Astrocyte (in vitro differentiated cells and primary cell): Measurements from ENCODE around the gene BHLHE23. TPM values are rescaled to one million over a fixed set of nuclear protein-coding genes. Genes with fewer than 3 reads are reported as not detected.

Experiments used
- DNase-seq: peaks from one replicate; pipeline ENCODE4 v3.0.0-alpha.2; 2010; ENCODE audit warnings: low read depth
- FAIRE-seq: peaks from 2 replicates; lab custom pipeline; 2011; peaks lifted over from hg19 to GRCh38; lab: Jason Lieb, UNC
- H2AFZ ChIP-seq: 2 replicates; pipeline ENCODE4 v1.6.0; 2012; ENCODE audit warnings: low read depth, low read length, inconsistent platforms
- H3K27ac ChIP-seq: 2 replicates; pipeline ENCODE4 v1.5.1; 2011; ENCODE audit warnings: low read depth, low read length, inconsistent platforms
- H3K27me3 ChIP-seq: 2 replicates; pipeline ENCODE4 v1.6.0; 2011; ENCODE audit warnings: low read length, inconsistent platforms; ENCODE audit not compliant: insufficient read depth
- H3K36me3 ChIP-seq: 2 replicates; pipeline ENCODE4 v1.5.1; 2011; ENCODE audit warnings: low read length, inconsistent platforms; ENCODE audit not compliant: insufficient read depth
- H3K4me1 ChIP-seq: 2 replicates; pipeline ENCODE4 v1.5.1; 2011; ENCODE audit warnings: low read length, inconsistent platforms; ENCODE audit not compliant: insufficient read depth
- H3K4me2 ChIP-seq: 2 replicates; pipeline ENCODE4 v1.6.0; 2012; ENCODE audit warnings: low read length, inconsistent platforms
- H3K4me3 ChIP-seq: 2 replicates; pipeline ENCODE4 v1.5.1; 2011; ENCODE audit warnings: low read depth, mild to moderate bottlenecking, low read length, inconsistent platforms; ENCODE audit not compliant: insufficient read depth
- H3K79me2 ChIP-seq: 2 replicates; pipeline ENCODE4 v1.6.0; 2012; ENCODE audit warnings: mild to moderate bottlenecking, low read length, inconsistent platforms; ENCODE audit not compliant: insufficient read depth
- H3K9ac ChIP-seq: 2 replicates; pipeline ENCODE4 v1.6.0; 2012; ENCODE audit warnings: mild to moderate bottlenecking, low read length, inconsistent platforms
- H3K9me3 ChIP-seq: 2 replicates; pipeline ENCODE4 v1.5.1; 2012; ENCODE audit warnings: low read depth, mild to moderate bottlenecking, low read length, inconsistent platforms; ENCODE audit not compliant: insufficient read depth
- H4K20me1 ChIP-seq: 2 replicates; pipeline ENCODE4 v1.6.0; 2012; ENCODE audit warnings: low read length, inconsistent platforms; ENCODE audit not compliant: insufficient read depth
- H3K27ac Mint-ChIP-seq: one replicate; pipeline ENCODE4 v1.8.0; 2021; ENCODE audit warnings: mild to moderate bottlenecking, mixed read lengths; ENCODE audit not compliant: unreplicated experiment
- H3K27me3 Mint-ChIP-seq: one replicate; pipeline ENCODE4 v1.8.0; 2021; ENCODE audit warnings: low read depth, mixed read lengths; ENCODE audit not compliant: unreplicated experiment
- H3K36me3 Mint-ChIP-seq: one replicate; pipeline ENCODE4 v1.8.0; 2021; ENCODE audit warnings: low read depth, mixed read lengths; ENCODE audit not compliant: unreplicated experiment
- H3K4me1 Mint-ChIP-seq: one replicate; pipeline ENCODE4 v1.8.0; 2021; ENCODE audit warnings: low read depth, mixed read lengths; ENCODE audit not compliant: unreplicated experiment
- H3K4me3 Mint-ChIP-seq: one replicate; pipeline ENCODE4 v1.8.0; 2021; ENCODE audit warnings: mild to moderate bottlenecking, moderate library complexity, mixed read lengths; ENCODE audit not compliant: unreplicated experiment
- H3K9me3 Mint-ChIP-seq: one replicate; pipeline ENCODE4 v1.8.0; 2021; ENCODE audit warnings: mild to moderate bottlenecking, mixed read lengths; ENCODE audit not compliant: unreplicated experiment
- CTCF ChIP-seq: IDR thresholded peaks from 2 replicates; pipeline ENCODE4 v1.5.1; 2011; ENCODE audit warnings: low read depth, mild to moderate bottlenecking, inconsistent platforms, low read length, moderate library complexity; ENCODE audit not compliant: insufficient read depth
- EZH2 ChIP-seq: IDR thresholded peaks from 2 replicates; pipeline ENCODE4 v1.6.1; 2012; ENCODE audit warnings: mild to moderate bottlenecking, low read length, inconsistent platforms; ENCODE audit not compliant: insufficient read depth
- total RNA-seq: library from RNA; stranded (reverse); gene quantifications from 2 replicates; pipeline ENCODE4 v1.2.1, GENCODE V29; 2021

BHLHE23 gene
- total RNA-seq, 1 donor from 2014 or later: not detected

GRCh38 chr20:62999580-62999979 is 7.2 kb downstream of the BHLHE23 start:
- no peak for TF ChIP-seq CTCF
- TF ChIP-seq EZH2: no peak
- Mint-ChIP-seq H3K4me3 (no peak overlapping the region), H3K27ac (no peak overlapping the region), H3K9me3 (peaks cover 8% of the 10 kb centered on the region), H3K36me3 (peaks cover 3% of the 10 kb centered on the region), H3K4me1 (no peaks in the 10 kb centered on the region), H3K27me3 (peaks cover 93% of the 10 kb centered on the region)
- H2AFZ ChIP-seq: no peak overlapping the region
- no peak for DNase-seq
- H4K20me1 ChIP-seq: peaks cover 2% of the 10 kb centered on the region
- H3K4me2 ChIP-seq: no peak overlapping the region
- no peaks in the 10 kb centered on the region for H3K36me3 ChIP-seq
- H3K4me1 ChIP-seq: no peaks in the 10 kb centered on the region
- H3K9ac ChIP-seq: no peak overlapping the region
- no peak overlapping the region for H3K27ac ChIP-seq
- H3K27me3 ChIP-seq: peaks cover 58% of the 10 kb centered on the region
- FAIRE-seq: no peak
- no peaks in the 10 kb centered on the region for H3K9me3 ChIP-seq
- H3K4me3 ChIP-seq: no peak overlapping the region
- no peaks in the 10 kb centered on the region for H3K79me2 ChIP-seq

- Histone ChIP-seq H3K4me3 (no peak overlapping the region), H4K20me1 (no peaks in the 10 kb centered on the region), H3K9me3 (no peaks in the 10 kb centered on the region), H3K4me1 (no peaks in the 10 kb centered on the region), H3K4me2 (no peak overlapping the region), H2AFZ (no peak overlapping the region), H3K27ac (no peak overlapping the region), H3K9ac (no peak overlapping the region), H3K36me3 (no peaks in the 10 kb centered on the region), H3K79me2 (no peaks in the 10 kb centered on the region), H3K27me3 (peaks cover 52% of the 10 kb centered on the region)
- Mint-ChIP-seq H3K27ac (no peak overlapping the region), H3K4me1 (no peaks in the 10 kb centered on the region), H3K9me3 (peaks cover 5% of the 10 kb centered on the region), H3K4me3 (no peak overlapping the region), H3K36me3 (peaks cover 3% of the 10 kb centered on the region), H3K27me3 (peaks cover 89% of the 10 kb centered on the region)
- DNase-seq (no peak), FAIRE-seq (no peak)
- TF ChIP-seq CTCF (no peak), EZH2 (no peak)
Observed at GRCh38 chr20:62998449-62998848, 8.3 kb downstream of the BHLHE23 start.

GRCh38 chr20:62997417-62998035 is 9.2 kb downstream of the BHLHE23 start:
- TF ChIP-seq CTCF (no peak), EZH2 (no peak)
- Histone ChIP-seq H3K27me3 (peaks cover 44% of the 10 kb centered on the region), H3K27ac (no peak overlapping the region), H3K4me1 (no peaks in the 10 kb centered on the region), H3K9ac (no peak overlapping the region), H3K4me3 (no peak overlapping the region), H3K4me2 (no peak overlapping the region), H3K79me2 (no peaks in the 10 kb centered on the region), H3K36me3 (no peaks in the 10 kb centered on the region), H4K20me1 (no peaks in the 10 kb centered on the region), H2AFZ (no peak overlapping the region), H3K9me3 (no peaks in the 10 kb centered on the region)
- Mint-ChIP-seq H3K27me3 (peaks cover 85% of the 10 kb centered on the region), H3K27ac (no peak overlapping the region), H3K4me1 (no peaks in the 10 kb centered on the region), H3K36me3 (peaks cover 3% of the 10 kb centered on the region), H3K4me3 (no peak overlapping the region), H3K9me3 (peaks cover 5% of the 10 kb centered on the region)
- FAIRE-seq: no peak
- no peak for DNase-seq
